ENCODE data around the gene AVEN. TPM values are rescaled to one million over a fixed set of nuclear protein-coding genes. Genes with fewer than 3 reads are reported as not detected.
"Not testable (repeated sequence)": the region's sequence is repeated elsewhere in the genome, so short reads cannot be mapped to it uniquely, and the experiment has no call there.

The AVEN gene
- total RNA-seq, 1 experiment from 2014 or later, result 17.0 TPM

DNA sequence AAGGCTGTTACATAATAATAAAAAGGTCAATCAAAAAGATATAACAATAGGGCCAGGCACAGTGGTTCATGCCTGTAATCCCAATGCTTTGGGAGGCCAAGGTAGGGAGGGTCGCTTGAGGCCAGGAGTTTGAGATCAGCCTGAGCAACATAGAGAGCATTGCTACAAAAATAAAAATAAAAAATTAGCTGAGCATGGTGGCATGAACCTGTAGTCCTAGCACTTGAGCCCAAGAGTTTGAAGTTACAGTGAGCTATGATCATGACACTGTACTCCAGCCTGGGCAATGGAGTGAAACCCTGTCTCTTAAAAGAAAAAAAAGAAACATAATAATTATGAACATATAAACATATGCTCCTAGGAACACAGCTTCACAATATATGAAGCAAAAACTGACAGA is 29.3 kb downstream of the AVEN start:
- Histone ChIP-seq H3K36me3 (ENCODE audit: insufficient read depth, low read length, poor library complexity, severe bottlenecking) (no peaks in the 10 kb centered on the region), H3K27ac (ENCODE audit: low read depth, low read length, poor library complexity, severe bottlenecking) (no peak overlapping the region), H3K4me1 (ENCODE audit: insufficient read depth, low read length, poor library complexity, severe bottlenecking) (no peaks in the 10 kb centered on the region), H3K27me3 (replicated peaks; ENCODE audit: insufficient read depth, low read depth, low read length, poor library complexity) (no peaks in the 10 kb centered on the region), H3K4me3 (ENCODE audit: low read depth, low read length, poor library complexity, severe bottlenecking) (no peak overlapping the region), H3K9me3 (ENCODE audit: low read depth, low read length, poor library complexity, severe bottlenecking) (no peaks in the 10 kb centered on the region)
- intact Hi-C loops (cut with micrococcal nuclease; ENCODE audit: unreplicated experiment), result no loop called here
- no TSS peak for BruUV-seq (replicated peaks)
- CTCF ChIA-PET, result no interaction called here
- POLR2A ChIA-PET (ENCODE audit: low non-redundant PET), result no interaction called here
- TF ChIP-seq, protein P1, sequence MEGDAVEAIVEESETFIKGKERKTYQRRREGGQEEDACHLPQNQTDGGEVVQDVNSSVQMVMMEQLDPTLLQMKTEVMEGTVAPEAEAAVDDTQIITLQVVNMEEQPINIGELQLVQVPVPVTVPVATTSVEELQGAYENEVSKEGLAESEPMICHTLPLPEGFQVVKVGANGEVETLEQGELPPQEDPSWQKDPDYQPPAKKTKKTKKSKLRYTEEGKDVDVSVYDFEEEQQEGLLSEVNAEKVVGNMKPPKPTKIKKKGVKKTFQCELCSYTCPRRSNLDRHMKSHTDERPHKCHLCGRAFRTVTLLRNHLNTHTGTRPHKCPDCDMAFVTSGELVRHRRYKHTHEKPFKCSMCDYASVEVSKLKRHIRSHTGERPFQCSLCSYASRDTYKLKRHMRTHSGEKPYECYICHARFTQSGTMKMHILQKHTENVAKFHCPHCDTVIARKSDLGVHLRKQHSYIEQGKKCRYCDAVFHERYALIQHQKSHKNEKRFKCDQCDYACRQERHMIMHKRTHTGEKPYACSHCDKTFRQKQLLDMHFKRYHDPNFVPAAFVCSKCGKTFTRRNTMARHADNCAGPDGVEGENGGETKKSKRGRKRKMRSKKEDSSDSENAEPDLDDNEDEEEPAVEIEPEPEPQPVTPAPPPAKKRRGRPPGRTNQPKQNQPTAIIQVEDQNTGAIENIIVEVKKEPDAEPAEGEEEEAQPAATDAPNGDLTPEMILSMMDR (conservative IDR thresholded peaks at IDR 0.05; ENCODE audit: low read depth, low read length), result no peak
- no peak for TF ChIP-seq EZH2 (IDR thresholded peaks at IDR 0.05; ENCODE audit: borderline replicate concordance, low read depth, low read length, poor library complexity, severe bottlenecking)
- DNase-seq (ENCODE audit: low spot score), result no peak

DNA sequence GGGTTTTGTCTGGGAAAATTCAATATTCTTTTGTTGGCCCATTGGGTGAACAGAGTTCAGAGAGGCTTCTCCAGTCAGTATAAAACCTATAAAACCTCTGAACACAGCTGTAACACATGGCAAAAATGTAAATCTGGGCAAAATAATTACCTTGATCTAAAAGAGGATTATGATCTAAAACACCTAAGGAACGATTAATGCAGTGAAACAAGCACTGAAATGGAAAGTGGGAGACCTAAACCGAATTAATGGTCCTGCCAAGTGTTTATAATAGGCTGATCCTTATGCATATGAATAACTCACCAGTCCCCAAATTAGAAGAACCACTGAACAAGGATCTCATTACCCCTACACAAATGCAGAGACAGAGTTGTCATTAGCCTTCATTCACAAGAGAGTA is 32.6 kb downstream of the AVEN start:
- H3K4me3 ChIP-seq (ENCODE audit: low read depth, low read length, poor library complexity, severe bottlenecking), result no peak overlapping the region
- POLR2A ChIA-PET (ENCODE audit: low non-redundant PET), result no interaction called here
- TF ChIP-seq, protein P1 (conservative IDR thresholded peaks at IDR 0.05; ENCODE audit: low read depth, low read length), result no peak
- no peak for TF ChIP-seq EZH2 (IDR thresholded peaks at IDR 0.05; ENCODE audit: borderline replicate concordance, low read depth, low read length, poor library complexity, severe bottlenecking)
- no peaks in the 10 kb centered on the region for H3K4me1 ChIP-seq (ENCODE audit: insufficient read depth, low read length, poor library complexity, severe bottlenecking)
- CTCF ChIA-PET, result no interaction called here
- H3K27ac ChIP-seq (ENCODE audit: low read depth, low read length, poor library complexity, severe bottlenecking), result no peak overlapping the region
- no peaks in the 10 kb centered on the region for H3K36me3 ChIP-seq (ENCODE audit: insufficient read depth, low read length, poor library complexity, severe bottlenecking)
- no peak for DNase-seq (ENCODE audit: low spot score)
- no peaks in the 10 kb centered on the region for H3K27me3 ChIP-seq (replicated peaks; ENCODE audit: insufficient read depth, low read depth, low read length, poor library complexity)
- BruUV-seq (replicated peaks), result no TSS peak
- no peaks in the 10 kb centered on the region for H3K9me3 ChIP-seq (ENCODE audit: low read depth, low read length, poor library complexity, severe bottlenecking)
- intact Hi-C loops (cut with micrococcal nuclease; ENCODE audit: unreplicated experiment), result no loop called here

DNA sequence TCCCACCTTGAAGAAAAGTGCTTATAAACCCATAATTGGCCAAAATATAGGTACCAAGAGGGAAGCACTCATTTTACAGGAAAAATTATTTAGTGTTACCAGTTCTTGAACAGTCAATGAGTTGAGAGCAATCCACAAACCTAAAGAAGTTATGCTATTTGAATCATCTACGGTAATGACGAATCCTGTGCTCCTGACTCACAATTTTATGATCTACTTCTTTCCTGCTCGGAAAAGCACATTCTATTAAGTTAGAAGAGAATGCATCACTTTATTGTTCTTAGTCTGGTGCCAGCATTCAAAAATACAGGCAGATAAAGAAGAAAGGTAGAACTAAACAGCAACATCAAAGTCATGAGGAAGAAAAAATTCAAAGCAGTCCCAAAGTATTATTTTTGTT is 37.5 kb downstream of the AVEN start:
- no peak for TF ChIP-seq EZH2 (IDR thresholded peaks at IDR 0.05; ENCODE audit: borderline replicate concordance, low read depth, low read length, poor library complexity, severe bottlenecking)
- TF ChIP-seq, protein P1 (conservative IDR thresholded peaks at IDR 0.05; ENCODE audit: low read depth, low read length), result no peak
- ChIA-PET POLR2A (ENCODE audit: low non-redundant PET) (interaction anchor here (0.6 kb wide), 1 partner anchor 177 kb away, joined by 4 read pairs; no protein-coding TSS in a partner anchor), CTCF (interaction anchor here (0.6 kb wide), 1 partner anchor 108 kb away, joined by 5 read pairs; no protein-coding TSS in a partner anchor)
- Histone ChIP-seq H3K4me3 (ENCODE audit: low read depth, low read length, poor library complexity, severe bottlenecking) (no peak overlapping the region), H3K27me3 (replicated peaks; ENCODE audit: insufficient read depth, low read depth, low read length, poor library complexity) (no peaks in the 10 kb centered on the region), H3K36me3 (ENCODE audit: insufficient read depth, low read length, poor library complexity, severe bottlenecking) (no peaks in the 10 kb centered on the region), H3K4me1 (ENCODE audit: insufficient read depth, low read length, poor library complexity, severe bottlenecking) (no peaks in the 10 kb centered on the region), H3K27ac (ENCODE audit: low read depth, low read length, poor library complexity, severe bottlenecking) (no peak overlapping the region), H3K9me3 (ENCODE audit: low read depth, low read length, poor library complexity, severe bottlenecking) (no peaks in the 10 kb centered on the region)
- no TSS peak for BruUV-seq (replicated peaks)
- no peak for DNase-seq (ENCODE audit: low spot score)
- intact Hi-C loops (cut with micrococcal nuclease; ENCODE audit: unreplicated experiment), result no loop called here

DNA sequence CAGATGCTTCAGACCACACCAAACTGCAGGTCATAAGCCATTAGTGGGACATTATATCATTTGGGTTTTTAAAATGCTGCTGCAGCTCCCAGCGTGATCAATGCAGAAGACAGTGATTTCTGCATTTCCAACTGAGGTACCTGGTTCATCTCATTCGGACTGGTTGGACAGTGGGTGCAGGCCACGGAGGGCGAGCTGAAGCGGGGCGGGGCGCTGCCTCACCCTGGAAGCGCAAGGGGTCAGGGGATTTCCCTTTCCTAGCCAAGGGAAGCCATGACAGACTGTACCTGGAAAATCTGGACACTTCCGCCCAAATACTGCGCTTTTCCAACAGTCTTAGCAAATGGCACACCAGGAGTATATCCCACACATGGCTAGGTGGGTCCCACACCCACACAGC is 43.3 kb downstream of the AVEN start:
- H3K36me3 ChIP-seq (ENCODE audit: insufficient read depth, low read length, poor library complexity, severe bottlenecking); DNase-seq (ENCODE audit: low spot score); H3K4me3 ChIP-seq (ENCODE audit: low read depth, low read length, poor library complexity, severe bottlenecking); H3K9me3 ChIP-seq (ENCODE audit: low read depth, low read length, poor library complexity, severe bottlenecking); H3K4me1 ChIP-seq (ENCODE audit: insufficient read depth, low read length, poor library complexity, severe bottlenecking); BruUV-seq (replicated peaks); POLR2A ChIA-PET (ENCODE audit: low non-redundant PET); CTCF ChIA-PET; H3K27me3 ChIP-seq (replicated peaks; ENCODE audit: insufficient read depth, low read depth, low read length, poor library complexity); intact Hi-C loops (cut with micrococcal nuclease; ENCODE audit: unreplicated experiment); H3K27ac ChIP-seq (ENCODE audit: low read depth, low read length, poor library complexity, severe bottlenecking): not testable (repeated sequence)
